Astrocyte (in vitro differentiated cells and primary cell): ENCODE data around the gene PSEN1.
"Not testable (repeated sequence)": the region's sequence is repeated elsewhere in the genome, so short reads cannot be mapped to it uniquely, and the experiment has no call there.

ENCODE experiments used
- CTCF ChIP-seq: IDR thresholded peaks from 2 replicates; pipeline ENCODE4 v1.5.1; 2011; ENCODE audit warnings: low read depth, mild to moderate bottlenecking, inconsistent platforms, low read length, moderate library complexity; ENCODE audit not compliant: insufficient read depth
- EZH2 ChIP-seq: IDR thresholded peaks from 2 replicates; pipeline ENCODE4 v1.6.1; 2012; ENCODE audit warnings: mild to moderate bottlenecking, low read length, inconsistent platforms; ENCODE audit not compliant: insufficient read depth

GRCh38 chr14:73169855-73170254, 33.5 kb downstream of the PSEN1 start:
- not testable (repeated sequence) for TF ChIP-seq EZH2, CTCF
